Gastrocnemius medialis (tissue), 4 donors: ENCODE measurements around the gene KBTBD6. TPM values are rescaled to one million over a fixed set of nuclear protein-coding genes. Genes with fewer than 3 reads are reported as not detected.
"Not testable (repeated sequence)": the region's sequence is repeated elsewhere in the genome, so short reads cannot be mapped to it uniquely, and the experiment has no call there.

Experiments used
- ATAC-seq, 2 donors: fragments of 150-250 bp; one replicate each; pipeline ENCODE4 v1.9.1; 2016
- DNase-seq, 2 donors: peaks; one replicate each; pipeline ENCODE4 v3.0.0-alpha.2; 2019
- H3K27ac ChIP-seq, 4 donors: fragments of 200-600 bp; sonication (generic); 1 replicate in 1 of 4; 2 replicates in 3 of 4; pipeline ENCODE4 v1.5.1; 2016 to 2018; ENCODE audit warnings: mild to moderate bottlenecking in 2 of 4, moderate library complexity in 1 of 4
- H3K27me3 ChIP-seq, 3 donors: fragments of 200-600 bp; sonication (generic) in 2 of 3; 1 replicate in 1 of 3; 2 replicates in 2 of 3; pipeline versions ENCODE4 v1.5.1 to v1.6.0; 2016 to 2019; ENCODE audit warnings: mild to moderate bottlenecking in 1 of 3, moderate library complexity in 1 of 3
- H3K36me3 ChIP-seq, 2 donors: fragments of 200-600 bp; sonication (generic) in 1 of 2; one replicate each; pipeline ENCODE4 v1.5.1; 2017 to 2018
- H3K4me1 ChIP-seq, 2 donors: fragments of 200-600 bp; sonication (generic) in 1 of 2; one replicate each; pipeline ENCODE4 v1.5.1; 2016 to 2017; ENCODE audit warnings: mild to moderate bottlenecking in 2 of 2
- H3K4me3 ChIP-seq, 4 donors: fragments of 200-600 bp; sonication (generic) in 3 of 4; 1 replicate in 1 of 4; 2 replicates in 3 of 4; pipeline ENCODE4 v1.5.1; 2016 to 2019; ENCODE audit warnings: mild to moderate bottlenecking in 2 of 4
- H3K9me3 ChIP-seq, 3 donors: fragments of 200-600 bp; sonication (generic) in 2 of 3; 1 replicate in 1 of 3; 2 replicates in 2 of 3; pipeline ENCODE4 v1.5.1; 2016 to 2019
- POLR2A ChIP-seq, 2 donors: fragments of 450-650 bp; IDR thresholded peaks; one replicate each; pipeline ENCODE4 v1.6.1; 2017; ENCODE audit warnings: antibody characterized with exemption in 2 of 2, mild to moderate bottlenecking in 2 of 2, moderate library complexity in 2 of 2
- in situ Hi-C, 4 donors: fragments of 200-750 bp; cut with MboI; loops; one replicate each; pipeline versions ENCODE4 v1.15.0 to v1.8.0; 2017; ENCODE audit warnings: low sequenced_read_pairs in 4 of 4
- intact Hi-C: fragments of 100-400 bp; cut with DNase I; formaldehyde crosslinking; loops from one replicate; pipeline ENCODE4 v1.15.1; 2023; ENCODE audit warnings: low total_unique reads
- total RNA-seq, 4 donors: library from RNA; depleted of rRNA; stranded (reverse); fragments of >200 nt; gene quantifications; one replicate each; pipeline versions ENCODE4 v1.1.0 to v1.2.3, GENCODE V29; 2016
- TF ChIP-seq, protein P1 (sequence below), 5 experiments: fragments of 450-650 bp in 3 of 5; fragments of 200-600 bp in 2 of 5; sonication (generic) in 2 of 5; IDR thresholded peaks in 4 of 5; conservative IDR thresholded peaks in 1 of 5; 1 replicate in 4 of 5; 2 replicates in 1 of 5; pipeline ENCODE4 v1.5.1; 2016 to 2019; ENCODE audit warnings: antibody characterized with exemption in 5 of 5, mild to moderate bottlenecking in 3 of 5, moderate library complexity in 3 of 5

KBTBD6 gene
- total RNA-seq, 4 donors from 2014 or later, result 3.7 to 6.1 (median 5.3) TPM

DNA sequence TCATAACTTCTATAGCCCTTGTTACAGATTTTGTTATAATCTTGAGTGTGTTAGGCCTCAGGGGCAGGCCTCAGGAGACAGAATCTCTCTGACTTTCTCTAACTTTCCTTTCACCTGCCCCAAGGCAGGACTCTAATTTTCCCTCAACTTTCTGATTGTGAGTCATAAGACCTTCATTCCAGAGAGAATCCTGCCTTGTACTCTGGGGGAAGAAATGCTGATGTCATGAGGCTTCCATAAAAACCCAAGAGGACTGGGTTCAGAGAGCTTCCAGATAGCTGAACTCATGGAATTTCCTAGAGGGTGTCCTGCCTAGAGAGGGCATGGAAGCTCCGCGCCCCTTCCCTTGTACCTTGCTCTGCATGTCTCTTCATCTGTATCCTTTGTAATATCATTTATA, 5.3 kb upstream of the KBTBD6 start:
- no peak for TF ChIP-seq POLR2A (IDR thresholded peaks at IDR 0.05)
- TF ChIP-seq, protein P1, sequence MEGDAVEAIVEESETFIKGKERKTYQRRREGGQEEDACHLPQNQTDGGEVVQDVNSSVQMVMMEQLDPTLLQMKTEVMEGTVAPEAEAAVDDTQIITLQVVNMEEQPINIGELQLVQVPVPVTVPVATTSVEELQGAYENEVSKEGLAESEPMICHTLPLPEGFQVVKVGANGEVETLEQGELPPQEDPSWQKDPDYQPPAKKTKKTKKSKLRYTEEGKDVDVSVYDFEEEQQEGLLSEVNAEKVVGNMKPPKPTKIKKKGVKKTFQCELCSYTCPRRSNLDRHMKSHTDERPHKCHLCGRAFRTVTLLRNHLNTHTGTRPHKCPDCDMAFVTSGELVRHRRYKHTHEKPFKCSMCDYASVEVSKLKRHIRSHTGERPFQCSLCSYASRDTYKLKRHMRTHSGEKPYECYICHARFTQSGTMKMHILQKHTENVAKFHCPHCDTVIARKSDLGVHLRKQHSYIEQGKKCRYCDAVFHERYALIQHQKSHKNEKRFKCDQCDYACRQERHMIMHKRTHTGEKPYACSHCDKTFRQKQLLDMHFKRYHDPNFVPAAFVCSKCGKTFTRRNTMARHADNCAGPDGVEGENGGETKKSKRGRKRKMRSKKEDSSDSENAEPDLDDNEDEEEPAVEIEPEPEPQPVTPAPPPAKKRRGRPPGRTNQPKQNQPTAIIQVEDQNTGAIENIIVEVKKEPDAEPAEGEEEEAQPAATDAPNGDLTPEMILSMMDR (IDR thresholded peaks at IDR 0.05 in 4 of 5, conservative IDR thresholded peaks at IDR 0.05 in 1 of 5), result no peak
- intact Hi-C loops (no loop called here), in situ Hi-C loops (loop anchor here in 3 of 4 donors (10.0 kb wide), 2 partner anchors 47 to 127 kb away; partner anchors contain the start of gene MTRF1 (in 1 of the 3))
- Histone ChIP-seq H3K4me1 (peaks cover 7% of the 10 kb centered on the region in 2 donors), H3K36me3 (no peaks in the 10 kb centered on the region), H3K27ac (no peak overlapping the region), H3K27me3 (no peaks in the 10 kb centered on the region), H3K9me3 (no peaks in the 10 kb centered on the region), H3K4me3 (no peak overlapping the region)
- no peak for DNase-seq
- ATAC-seq, result no peak

- TF ChIP-seq POLR2A (IDR thresholded peaks at IDR 0.05), result no peak
- TF ChIP-seq, protein P1 (IDR thresholded peaks at IDR 0.05 in 4 of 5, conservative IDR thresholded peaks at IDR 0.05 in 1 of 5), result no peak
- Histone ChIP-seq H3K36me3 (no peaks in the 10 kb centered on the region), H3K9me3 (no peaks in the 10 kb centered on the region), H3K27ac (no peak overlapping the region), H3K27me3 (no peaks in the 10 kb centered on the region), H3K4me1 (peaks cover 7% of the 10 kb centered on the region in 2 donors), H3K4me3 (no peak overlapping the region)
- intact Hi-C loops, result no loop called here
- in situ Hi-C loops, result loop anchor here in 3 of 4 donors (10.0 kb wide), 2 partner anchors 48 to 128 kb away; partner anchors contain the start of gene MTRF1 (in 1 of the 3)
- no peak for DNase-seq
- no peak for ATAC-seq
These were observed 4.6 kb upstream of the KBTBD6 start for GRCh38 chr13:41137241-41137640.

DNA sequence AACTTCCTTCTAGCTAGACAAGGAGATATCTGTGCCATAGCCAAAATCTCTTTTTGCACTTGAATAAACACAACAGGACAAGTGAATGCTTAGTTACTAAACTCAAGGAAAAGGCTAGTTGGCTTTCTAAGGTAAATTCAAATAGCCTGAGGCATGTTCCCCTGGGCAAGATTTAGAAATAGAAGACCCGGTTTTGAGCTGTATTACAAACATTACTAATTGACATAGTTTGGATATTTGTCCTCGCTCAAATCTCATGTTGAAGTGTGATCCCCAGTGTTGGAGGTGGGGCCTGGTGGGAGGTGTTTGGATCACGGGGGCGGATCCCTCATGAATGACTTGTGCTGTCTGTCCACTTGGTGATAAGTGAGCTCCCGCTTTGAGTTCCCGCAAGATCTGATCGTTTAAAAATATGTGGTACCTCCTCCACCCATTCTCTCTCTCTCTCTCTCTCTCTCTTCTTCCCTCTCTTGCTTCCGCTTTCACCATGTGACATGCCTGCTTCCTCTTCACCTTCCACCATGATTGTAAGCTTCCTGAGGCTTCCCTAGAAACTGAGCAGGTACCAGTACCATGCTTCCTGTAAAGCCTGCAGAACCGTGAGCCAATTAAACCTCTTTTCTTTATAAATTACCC, 3.9 kb upstream of the KBTBD6 start:
- Histone ChIP-seq H3K9me3 (no peaks in the 10 kb centered on the region), H3K36me3 (no peaks in the 10 kb centered on the region), H3K4me1 (peaks cover 10 to 12% of the 10 kb centered on the region in 2 donors), H3K4me3 (no peak overlapping the region), H3K27ac (no peak overlapping the region), H3K27me3 (no peaks in the 10 kb centered on the region)
- in situ Hi-C loops (loop anchor here in 3 of 4 donors (10.0 kb wide), 2 partner anchors 48 to 128 kb away; partner anchors contain the start of gene MTRF1 (in 1 of the 3)), intact Hi-C loops (no loop called here)
- no peak for TF ChIP-seq POLR2A (IDR thresholded peaks at IDR 0.05)
- TF ChIP-seq, protein P1 (IDR thresholded peaks at IDR 0.05 in 4 of 5, conservative IDR thresholded peaks at IDR 0.05 in 1 of 5), result no peak
- no peak for ATAC-seq
- no peak for DNase-seq

GRCh38 chr13:41133951-41134350, 1.3 kb upstream of the KBTBD6 start:
- intact Hi-C loops (loop anchor here (1.0 to 5.0 kb wide), 3 partner anchors 129 to 363 kb away; partner anchors contain the start of genes MRPS31, MTRF1 and NAA16), in situ Hi-C loops (loop anchor here (5.0 to 10.0 kb wide), 5 partner anchors 51 to 131 kb away; partner anchors contain the start of genes KBTBD7 (in 1 of the 4) and MTRF1 (in 1 of the 4))
- peaks cover 34 to 38% of the 10 kb centered on the region in 2 donors for H3K4me1 ChIP-seq
- no peak overlapping the region for H3K27ac ChIP-seq
- ATAC-seq, result no peak
- H3K9me3 ChIP-seq, result no peaks in the 10 kb centered on the region
- no peak for DNase-seq
- no peaks in the 10 kb centered on the region for H3K36me3 ChIP-seq
- no peak for TF ChIP-seq POLR2A (IDR thresholded peaks at IDR 0.05)
- TF ChIP-seq, protein P1 (IDR thresholded peaks at IDR 0.05 in 4 of 5, conservative IDR thresholded peaks at IDR 0.05 in 1 of 5), result no peak
- no peaks in the 10 kb centered on the region for H3K27me3 ChIP-seq
- H3K4me3 ChIP-seq, result no peak overlapping the region

DNA sequence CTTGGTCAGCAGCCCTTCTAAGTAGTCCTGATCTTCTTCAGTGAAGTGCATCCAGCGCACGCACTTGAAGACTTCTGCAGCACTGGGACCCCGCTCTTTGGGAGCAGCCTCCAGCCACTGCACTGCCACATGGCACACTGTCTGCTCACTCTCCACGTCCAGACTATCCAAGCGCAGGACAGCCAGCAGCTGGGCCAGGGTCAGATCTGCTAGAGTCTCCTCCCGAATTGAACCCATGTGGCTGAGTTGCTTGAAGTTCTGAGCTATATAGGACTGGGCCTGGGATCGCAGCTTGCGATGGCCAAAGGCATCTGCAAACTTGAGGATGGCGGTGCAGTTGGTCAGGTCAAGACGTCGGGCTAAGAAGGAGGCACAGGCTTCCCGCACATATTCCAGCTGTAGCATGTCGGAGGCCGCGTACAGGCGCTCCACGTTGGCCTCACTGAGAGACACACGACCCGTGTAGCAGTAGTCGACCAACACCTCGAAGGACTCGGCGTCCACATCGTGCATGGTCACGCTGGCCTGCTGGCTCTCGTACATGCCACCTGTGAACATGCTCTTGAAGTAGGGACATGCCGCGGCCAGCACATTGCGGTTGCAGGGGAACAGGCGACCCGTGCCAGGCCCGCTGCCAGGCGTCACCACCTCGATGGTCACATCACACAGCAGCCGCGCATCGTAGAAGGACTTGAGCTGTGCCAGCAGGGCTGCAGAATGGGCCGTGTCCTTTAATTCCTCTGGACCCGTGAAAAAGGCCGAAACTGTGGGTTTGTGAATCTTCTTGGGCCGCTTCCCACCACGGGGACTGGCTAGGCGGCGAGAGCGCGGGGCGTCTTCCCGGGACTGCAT, 716 bp downstream of the KBTBD6 start:
- intact Hi-C loops, result loop anchor here (1.0 to 5.0 kb wide), 4 partner anchors 62 to 361 kb away; partner anchors contain the start of genes KBTBD7, MRPS31 and NAA16
- not testable (repeated sequence) for H3K36me3 ChIP-seq, H3K9me3 ChIP-seq, H3K27me3 ChIP-seq
- H3K4me1 ChIP-seq, result peaks cover 52% of the 10 kb centered on the region in 2 donors
- ATAC-seq (peak; percentile 33 to 40), DNase-seq (peak; percentile 24 to 60)
- H3K4me3 ChIP-seq, result peak overlapping the region; percentile 81 to 88 (median 83)
- in situ Hi-C loops, result loop anchor here (5.0 to 10.0 kb wide), 5 partner anchors 53 to 133 kb away; partner anchors contain the start of genes KBTBD7 (in 1 of the 4) and MTRF1 (in 1 of the 4)
- H3K27ac ChIP-seq, result peak overlapping the region; percentile 92 to 94 (median 94)

GRCh38 chr13:41131189-41131588, 1.4 kb downstream of the KBTBD6 start:
- in situ Hi-C loops, result loop anchor here (5.0 to 10.0 kb wide), 5 partner anchors 54 to 134 kb away; partner anchors contain the start of genes KBTBD7 (in 1 of the 4) and MTRF1 (in 1 of the 4)
- H3K9me3 ChIP-seq, ATAC-seq, H3K36me3 ChIP-seq, DNase-seq, H3K27me3 ChIP-seq: not testable (repeated sequence)
- H3K4me1 ChIP-seq, result peaks cover 52% of the 10 kb centered on the region in 2 donors
- intact Hi-C loops, result loop anchor here (5.0 kb wide), 1 partner anchor 181 kb away; the partner anchor contains the start of gene NAA16
- peak overlapping the region; percentile 13 to 52 (median 36) for H3K27ac ChIP-seq
- H3K4me3 ChIP-seq, result peak overlapping the region in 1 of 4 donors; percentile 81
